Suprapubic skin (tissue), 4 donors: ENCODE measurements around the gene ECE1. TPM values are rescaled to one million over a fixed set of nuclear protein-coding genes. Genes with fewer than 3 reads are reported as not detected.

ENCODE experiments used
- DNase-seq, 2 donors: peaks; one replicate each; pipeline ENCODE4 v3.0.0-alpha.2; 2019; ENCODE audit warnings: low spot score in 2 of 2
- H3K27ac ChIP-seq: fragments of 200-600 bp; sonication (generic); one replicate; pipeline ENCODE4 v1.5.1; 2019
- H3K27me3 ChIP-seq: fragments of 200-600 bp; sonication (generic); one replicate; pipeline ENCODE4 v1.5.1; 2019
- H3K36me3 ChIP-seq: fragments of 200-600 bp; sonication (generic); one replicate; pipeline ENCODE4 v1.5.1; 2019
- H3K4me1 ChIP-seq: fragments of 200-600 bp; sonication (generic); one replicate; pipeline ENCODE4 v1.5.1; 2019
- H3K4me3 ChIP-seq: fragments of 200-600 bp; sonication (generic); one replicate; pipeline ENCODE4 v1.5.1; 2019; ENCODE audit warnings: mild to moderate bottlenecking
- H3K9me3 ChIP-seq: fragments of 200-600 bp; sonication (generic); one replicate; pipeline ENCODE4 v1.5.1; 2019
- EP300 ChIP-seq: sonication (generic); formaldehyde crosslinking; IDR thresholded peaks from one replicate; pipeline ENCODE4 v1.6.1; 2017; ENCODE audit warnings: antibody characterized with exemption
- POLR2A ChIP-seq, 2 donors: fragments of 450-650 bp; IDR thresholded peaks; one replicate each; pipeline ENCODE4 v1.6.1; 2017; ENCODE audit warnings: antibody characterized with exemption in 2 of 2, mild to moderate bottlenecking in 2 of 2, moderate library complexity in 2 of 2
- POLR2AphosphoS5 ChIP-seq, 3 donors: sonication (generic); formaldehyde crosslinking; IDR thresholded peaks; one replicate each; pipeline ENCODE4 v1.6.1; 2017; ENCODE audit warnings: antibody characterized with exemption in 3 of 3
- WGBS: methylation state at CpG from one replicate; pipeline ENCODE4 v1.1.5; 2018; 5-methylcytosine and 5-hydroxymethylcytosine counted together
- total RNA-seq, 4 donors: library from RNA; depleted of rRNA; stranded (reverse); fragments of >200 nt; gene quantifications; one replicate each; pipeline ENCODE4 v1.1.0, GENCODE V29; 2016
- TF ChIP-seq, protein P1 (sequence below), 2 donors: fragments of 200-600 bp in 1 of 2; fragments of 450-650 bp in 1 of 2; sonication (generic) in 1 of 2; IDR thresholded peaks; one replicate each; pipeline ENCODE4 v1.5.1; 2016 to 2019; ENCODE audit warnings: antibody characterized with exemption in 2 of 2, mild to moderate bottlenecking in 1 of 2, moderate library complexity in 1 of 2

ECE1 gene
- total RNA-seq, 4 donors from 2014 or later = 40.8 to 64.2 (median 55.3) TPM

DNA sequence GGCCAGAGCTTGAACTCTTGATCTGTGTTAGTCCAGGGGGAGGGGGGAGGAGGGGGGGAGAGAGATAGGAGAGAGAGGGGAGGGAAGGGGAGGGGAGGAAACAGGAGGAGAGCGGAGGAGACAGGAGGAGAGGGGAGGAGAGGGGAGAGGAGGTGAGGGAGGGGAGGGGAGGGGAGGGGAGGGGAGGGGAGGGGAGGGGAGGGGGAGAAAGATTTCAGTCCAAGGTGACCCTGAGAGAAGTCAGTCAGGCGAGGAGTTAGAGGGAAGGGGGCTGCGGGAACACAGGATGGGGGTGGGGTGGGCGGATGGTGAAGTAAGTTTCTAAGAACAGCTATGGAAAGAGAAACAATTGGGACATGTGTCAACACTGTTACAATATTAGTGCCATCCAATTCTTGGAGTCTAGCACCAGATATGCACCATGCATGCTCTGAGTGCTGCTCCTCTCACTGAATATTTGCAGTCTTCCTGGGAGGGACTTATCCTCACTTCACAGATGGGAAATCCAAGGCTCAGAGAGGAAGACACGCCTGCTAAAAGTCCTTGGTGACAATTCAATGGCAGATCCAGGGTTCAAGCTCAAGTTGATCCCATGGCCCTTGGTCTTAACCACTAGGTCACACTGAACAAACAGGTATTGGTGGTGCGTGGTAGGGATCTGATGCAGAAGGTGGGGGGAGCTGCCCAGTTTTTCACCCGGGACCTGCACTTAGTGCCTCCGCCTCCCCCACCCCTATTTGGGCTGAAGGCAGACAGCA is 42.5 kb upstream of the ECE1 start:
- TF ChIP-seq, protein P1, sequence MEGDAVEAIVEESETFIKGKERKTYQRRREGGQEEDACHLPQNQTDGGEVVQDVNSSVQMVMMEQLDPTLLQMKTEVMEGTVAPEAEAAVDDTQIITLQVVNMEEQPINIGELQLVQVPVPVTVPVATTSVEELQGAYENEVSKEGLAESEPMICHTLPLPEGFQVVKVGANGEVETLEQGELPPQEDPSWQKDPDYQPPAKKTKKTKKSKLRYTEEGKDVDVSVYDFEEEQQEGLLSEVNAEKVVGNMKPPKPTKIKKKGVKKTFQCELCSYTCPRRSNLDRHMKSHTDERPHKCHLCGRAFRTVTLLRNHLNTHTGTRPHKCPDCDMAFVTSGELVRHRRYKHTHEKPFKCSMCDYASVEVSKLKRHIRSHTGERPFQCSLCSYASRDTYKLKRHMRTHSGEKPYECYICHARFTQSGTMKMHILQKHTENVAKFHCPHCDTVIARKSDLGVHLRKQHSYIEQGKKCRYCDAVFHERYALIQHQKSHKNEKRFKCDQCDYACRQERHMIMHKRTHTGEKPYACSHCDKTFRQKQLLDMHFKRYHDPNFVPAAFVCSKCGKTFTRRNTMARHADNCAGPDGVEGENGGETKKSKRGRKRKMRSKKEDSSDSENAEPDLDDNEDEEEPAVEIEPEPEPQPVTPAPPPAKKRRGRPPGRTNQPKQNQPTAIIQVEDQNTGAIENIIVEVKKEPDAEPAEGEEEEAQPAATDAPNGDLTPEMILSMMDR (IDR thresholded peaks at IDR 0.05) = no peak
- no peak for TF ChIP-seq EP300
- no peak for TF ChIP-seq POLR2AphosphoS5 (IDR thresholded peaks at IDR 0.05)
- no peak for TF ChIP-seq POLR2A (IDR thresholded peaks at IDR 0.05)
- 61% methylated on average over 8 of the region's 8 CpGs for WGBS
- no peaks in the 10 kb centered on the region for H3K9me3 ChIP-seq
- no peak overlapping the region for H3K4me3 ChIP-seq
- no peak for DNase-seq
- no peaks in the 10 kb centered on the region for H3K27me3 ChIP-seq
- H3K4me1 ChIP-seq = peaks cover 91% of the 10 kb centered on the region
- peak overlapping the region; percentile 72 for H3K27ac ChIP-seq
- no peaks in the 10 kb centered on the region for H3K36me3 ChIP-seq

DNA sequence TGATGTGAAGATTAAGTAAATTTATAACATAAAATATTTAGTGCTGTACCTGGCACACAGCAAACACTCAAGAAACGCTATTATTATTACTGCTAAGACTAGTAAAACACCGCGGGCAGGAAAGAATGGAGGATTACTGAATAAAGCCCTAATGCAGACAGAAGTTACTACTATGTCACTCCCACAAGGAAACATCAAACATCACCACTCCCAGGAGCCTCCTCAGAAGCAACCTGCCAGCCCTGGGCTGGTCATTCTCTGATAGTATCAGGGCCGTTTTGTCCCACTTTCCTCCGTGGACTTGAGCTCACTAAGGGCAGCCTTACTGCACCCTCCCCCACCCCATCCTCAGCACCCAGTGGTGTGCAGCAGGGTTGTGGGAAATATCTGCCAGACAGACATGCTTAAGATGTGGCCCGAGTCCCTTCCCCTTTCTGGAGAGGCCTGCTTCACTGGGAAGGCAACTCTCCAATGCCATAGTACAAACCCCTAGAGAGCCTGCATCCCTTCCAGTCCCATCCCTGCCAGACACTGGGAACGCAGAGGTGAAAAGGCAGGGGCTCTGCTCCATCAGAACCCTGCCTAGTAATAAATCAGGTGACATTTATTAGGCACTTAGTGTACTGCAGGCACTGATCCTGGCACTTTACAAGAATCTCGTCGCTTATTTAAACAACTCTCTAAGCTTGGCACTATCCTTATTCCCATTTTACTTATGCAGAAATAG is 41.7 kb upstream of the ECE1 start:
- Histone ChIP-seq H3K36me3 (no peaks in the 10 kb centered on the region), H3K27me3 (no peaks in the 10 kb centered on the region), H3K4me3 (no peak overlapping the region), H3K4me1 (peaks cover 91% of the 10 kb centered on the region), H3K27ac (peak overlapping the region; percentile 11), H3K9me3 (no peaks in the 10 kb centered on the region)
- no peak for DNase-seq
- no peak for TF ChIP-seq EP300
- no peak for TF ChIP-seq POLR2AphosphoS5 (IDR thresholded peaks at IDR 0.05)
- TF ChIP-seq POLR2A (IDR thresholded peaks at IDR 0.05) = no peak
- TF ChIP-seq, protein P1 (IDR thresholded peaks at IDR 0.05) = no peak
- 41% methylated on average over 9 of the region's 9 CpGs for WGBS

DNA sequence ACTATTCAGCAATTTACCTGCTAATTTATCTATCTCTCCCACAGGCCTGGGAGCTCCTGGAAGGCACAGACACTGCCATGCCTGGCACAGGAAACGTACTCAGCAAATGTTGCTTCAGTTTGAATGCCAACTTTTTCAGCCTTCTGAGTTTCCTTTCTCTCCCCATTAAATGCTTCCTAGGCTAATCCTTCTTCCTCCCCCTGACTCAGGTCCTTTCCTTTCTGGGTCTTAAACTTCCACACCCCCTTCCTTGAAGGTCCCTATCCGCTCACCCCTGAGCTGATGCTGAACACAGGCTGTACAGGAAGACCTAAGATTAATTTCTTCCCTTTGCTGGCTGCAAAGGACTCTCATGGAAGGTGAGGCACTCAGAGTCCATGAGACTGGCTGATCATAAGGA is 40.3 kb upstream of the ECE1 start:
- Histone ChIP-seq H3K36me3 (no peaks in the 10 kb centered on the region), H3K4me3 (no peak overlapping the region), H3K9me3 (no peaks in the 10 kb centered on the region), H3K27ac (peak overlapping the region; percentile 12), H3K27me3 (no peaks in the 10 kb centered on the region), H3K4me1 (peaks cover 91% of the 10 kb centered on the region)
- DNase-seq = no peak
- TF ChIP-seq POLR2AphosphoS5 (IDR thresholded peaks at IDR 0.05) = no peak
- TF ChIP-seq POLR2A (IDR thresholded peaks at IDR 0.05) = no peak
- TF ChIP-seq, protein P1 (IDR thresholded peaks at IDR 0.05) = no peak
- 74% methylated on average over 2 of the region's 2 CpGs for WGBS

DNA sequence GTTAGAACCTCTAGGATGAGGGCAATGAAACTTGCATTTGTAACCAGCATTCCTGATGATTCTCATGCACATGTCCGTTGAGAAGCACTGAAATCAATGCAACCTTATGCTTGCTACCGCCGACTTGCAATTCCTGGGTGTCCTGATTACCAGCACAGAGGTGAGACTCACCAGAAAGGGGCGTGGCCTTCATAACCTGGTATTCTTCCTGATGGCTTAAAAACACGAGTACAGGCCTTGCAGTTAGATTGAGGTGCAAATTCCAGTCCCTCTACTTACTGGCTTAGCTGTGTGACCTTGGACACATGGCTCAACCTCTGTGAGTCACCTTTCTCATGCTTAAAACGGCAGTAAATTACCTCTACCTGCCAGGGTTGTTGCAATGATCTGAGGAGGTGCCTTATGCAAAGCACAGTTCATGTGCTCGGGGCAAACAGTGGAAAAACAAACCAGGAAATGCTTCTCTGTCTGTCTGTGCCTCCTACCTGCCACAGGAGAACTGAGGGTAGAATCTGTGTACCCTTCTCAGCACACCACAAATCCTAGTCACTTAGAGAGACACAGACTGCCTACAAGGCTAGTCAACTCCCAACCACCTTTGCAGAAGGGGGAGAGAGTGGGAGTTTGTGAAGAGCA is 39.1 kb upstream of the ECE1 start:
- Histone ChIP-seq H3K27ac (peak overlapping the region; percentile 77), H3K36me3 (no peaks in the 10 kb centered on the region), H3K27me3 (no peaks in the 10 kb centered on the region), H3K9me3 (no peaks in the 10 kb centered on the region), H3K4me1 (peaks cover 91% of the 10 kb centered on the region), H3K4me3 (no peak overlapping the region)
- WGBS = 37% methylated on average over 6 of the region's 7 CpGs
- no peak for DNase-seq
- TF ChIP-seq EP300 = no peak
- TF ChIP-seq POLR2AphosphoS5 (IDR thresholded peaks at IDR 0.05) = peak in 1 of 3 donors; percentile 47

DNA sequence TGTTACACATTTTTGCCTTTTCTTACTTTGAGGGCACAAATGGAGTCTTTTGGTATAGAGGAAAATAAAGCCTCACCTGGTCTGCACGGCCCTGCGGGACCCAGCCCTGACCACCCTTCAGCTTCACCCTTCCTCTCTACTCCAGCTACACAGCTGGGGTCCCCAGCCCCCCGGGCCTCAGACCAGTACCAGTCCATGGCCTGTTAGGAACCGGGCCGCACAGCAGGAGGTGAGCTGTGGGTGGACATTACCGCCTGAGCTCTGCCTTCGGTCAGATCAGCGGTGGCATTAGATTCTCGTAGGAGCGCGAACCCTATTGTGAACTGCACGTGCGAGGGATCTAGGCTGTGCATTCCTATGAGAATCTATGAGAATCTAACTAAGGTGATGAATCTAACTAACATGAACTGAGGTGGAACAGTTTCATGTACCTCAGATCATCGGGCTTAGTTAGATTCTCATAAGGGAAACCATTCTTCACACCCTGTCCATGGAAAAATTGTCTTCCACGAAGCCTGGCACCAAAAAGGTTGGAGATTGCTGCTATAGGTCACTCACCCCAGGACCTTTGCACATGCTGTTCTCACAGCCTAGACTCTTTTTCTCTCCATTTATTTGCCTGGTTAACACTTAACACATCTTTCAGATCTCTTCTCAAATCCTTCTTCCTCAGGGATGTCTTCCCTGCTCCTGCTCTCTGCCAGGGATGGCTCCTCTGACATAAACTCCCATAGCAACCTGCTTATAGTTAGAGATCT is 37.5 kb upstream of the ECE1 start:
- no peaks in the 10 kb centered on the region for H3K9me3 ChIP-seq

More for the DNA sequence above, 37.5 kb upstream of the ECE1 start:
- Histone ChIP-seq H3K36me3 (no peaks in the 10 kb centered on the region), H3K4me1 (peaks cover 91% of the 10 kb centered on the region), H3K27ac (peak overlapping the region; percentile 74), H3K27me3 (no peaks in the 10 kb centered on the region), H3K4me3 (no peak overlapping the region)
- no peak for DNase-seq
- TF ChIP-seq POLR2A (IDR thresholded peaks at IDR 0.05) (no peak), EP300 (no peak), POLR2AphosphoS5 (IDR thresholded peaks at IDR 0.05) (no peak)
- TF ChIP-seq, protein P1 (IDR thresholded peaks at IDR 0.05) = no peak
- 92% methylated on average over 15 of the region's 15 CpGs for WGBS
